Stimulated activated CD4-positive, alpha-beta T cell treated with anti-CD3 and anti-CD28 coated beads, TNF-alpha, amount 100 ng/mL, for 24 hours (primary cell): ENCODE data around the gene BAIAP2.
"Not testable (repeated sequence)": the region's sequence is repeated elsewhere in the genome, so short reads cannot be mapped to it uniquely, and the experiment has no call there.

Experiments
- DNase-seq, 3 experiments: peaks; one replicate each; pipeline ENCODE4 v3.0.0-alpha.2; 2020; ENCODE audit warnings: low read depth in 3 of 3

The BAIAP2 gene

DNA sequence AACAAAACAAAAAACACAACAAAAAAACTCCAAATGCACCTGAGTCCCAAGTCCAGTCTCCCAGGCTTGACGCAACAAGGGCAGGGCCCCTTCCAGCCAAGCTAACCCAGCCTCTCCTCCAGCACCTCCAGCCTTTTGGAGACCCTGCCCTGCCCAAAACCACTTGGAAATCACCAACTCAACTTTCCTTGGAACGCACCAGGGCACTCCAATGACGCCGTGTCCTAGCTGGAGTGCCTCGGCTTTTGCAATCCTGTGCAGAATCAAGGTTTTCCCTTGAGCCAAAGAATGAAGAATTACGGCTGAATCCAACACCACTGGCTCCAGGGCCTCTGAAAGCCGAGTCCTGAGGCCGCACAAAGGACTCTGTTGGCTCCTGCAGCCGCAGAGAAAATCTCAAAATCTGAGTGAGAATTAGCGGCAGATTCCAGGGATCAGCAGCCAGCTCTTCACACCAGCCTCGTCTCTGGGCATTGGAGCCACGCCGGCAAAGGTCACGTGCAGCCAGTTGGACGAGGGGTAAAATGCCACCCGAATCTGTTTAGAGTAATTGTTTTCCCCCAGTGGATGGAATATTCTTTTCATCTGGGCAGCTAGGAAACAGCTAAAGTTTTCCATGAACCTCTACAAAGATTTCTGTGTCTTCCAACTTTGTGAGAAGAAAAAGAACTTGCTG is 9.7 kb upstream of the BAIAP2 start:
- DNase-seq: no peak

- no peak for DNase-seq
Measured at GRCh38 chr17:81025741-81026129, 9.2 kb upstream of the BAIAP2 start.

- no peak for DNase-seq
Measured at GRCh38 chr17:81026266-81027036, 8.5 kb upstream of the BAIAP2 start.

DNA sequence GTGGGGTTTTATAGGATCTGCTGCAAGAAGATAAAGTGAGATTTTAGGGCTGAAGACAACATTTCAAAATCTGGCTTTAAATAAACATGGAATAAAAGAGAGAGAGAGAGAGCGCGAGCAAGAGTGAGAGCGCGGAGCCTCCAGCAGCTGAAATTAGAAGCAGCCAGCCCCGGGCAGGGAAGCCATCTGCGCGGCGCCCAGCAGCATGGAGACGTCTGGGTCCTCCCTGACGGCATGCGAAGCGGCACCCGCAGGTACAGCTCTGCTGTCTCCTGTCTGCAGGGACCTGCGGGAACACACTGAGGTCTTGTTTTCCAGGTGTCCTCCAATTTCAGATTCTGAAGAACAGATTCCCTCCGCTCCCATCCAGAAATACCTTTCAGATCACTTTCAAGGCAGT is 7.9 kb upstream of the BAIAP2 start:
- DNase-seq: no peak

DNA sequence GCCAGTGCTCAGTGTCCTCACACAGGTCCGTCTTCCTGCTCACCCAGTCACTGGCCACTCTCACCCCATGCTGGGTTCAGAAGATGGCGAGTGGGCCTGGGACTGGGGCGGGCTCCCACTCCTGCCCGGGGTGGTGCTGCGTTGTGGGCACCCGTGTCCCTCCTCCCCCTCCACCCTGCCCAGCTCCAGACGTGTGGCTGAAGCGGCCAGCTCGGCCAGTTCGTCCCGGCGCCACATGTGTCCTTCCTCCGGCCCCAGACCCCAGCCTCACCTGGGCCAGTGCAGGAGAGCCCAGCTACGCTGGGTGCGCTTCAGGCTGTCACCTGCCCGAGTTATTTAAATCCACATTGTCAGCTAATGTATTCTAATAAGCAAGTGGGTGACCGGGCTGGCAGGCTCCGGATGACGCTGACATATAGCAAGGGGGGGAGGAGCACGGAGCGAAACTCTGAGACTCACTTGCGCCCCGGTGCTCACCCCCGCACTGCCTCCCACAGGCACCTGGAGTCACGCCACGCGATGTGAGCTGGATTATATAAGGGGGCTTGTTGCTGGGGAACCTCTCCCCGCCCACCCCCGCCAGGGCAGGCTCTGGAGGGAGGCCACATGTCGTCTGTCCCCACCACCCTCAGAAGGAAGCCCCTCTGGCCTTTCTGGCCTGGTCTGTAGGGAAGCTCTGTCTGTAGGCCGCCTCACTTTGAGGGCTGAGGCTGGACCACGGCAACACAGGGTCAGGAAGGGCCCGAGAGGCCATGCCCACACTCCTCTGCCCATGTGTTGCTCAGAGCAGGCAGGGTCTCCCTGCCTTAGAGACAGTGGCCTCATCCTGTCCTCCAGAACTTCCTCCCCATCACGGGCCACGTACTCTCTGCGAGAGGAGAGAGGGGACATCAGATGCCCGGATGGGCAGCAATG is 7.1 kb upstream of the BAIAP2 start:
- no peak for DNase-seq

DNA sequence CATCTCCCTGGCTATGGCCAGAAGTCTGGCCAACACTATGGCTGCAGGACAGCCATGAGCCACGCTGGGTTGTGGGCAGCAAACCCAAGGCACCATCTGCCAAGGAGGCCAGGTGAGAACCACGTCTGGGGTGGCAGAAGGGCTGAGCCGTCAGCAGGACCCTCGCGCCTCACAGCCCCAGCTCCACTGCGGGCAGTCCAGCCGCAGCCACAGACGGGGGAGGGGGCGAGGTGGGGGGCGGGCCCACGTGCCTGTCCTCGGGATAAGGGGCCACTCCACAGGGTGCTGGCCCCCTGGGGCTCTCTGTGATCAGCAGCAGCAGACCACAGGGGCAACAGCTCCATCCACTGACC is 6.5 kb upstream of the BAIAP2 start:
- DNase-seq: no peak

GRCh38 chr17:81029859-81030258 is 5.1 kb upstream of the BAIAP2 start:
- no peak for DNase-seq

- DNase-seq: not testable (repeated sequence)
Measured at GRCh38 chr17:81030312-81030711, 4.6 kb upstream of the BAIAP2 start.

DNA sequence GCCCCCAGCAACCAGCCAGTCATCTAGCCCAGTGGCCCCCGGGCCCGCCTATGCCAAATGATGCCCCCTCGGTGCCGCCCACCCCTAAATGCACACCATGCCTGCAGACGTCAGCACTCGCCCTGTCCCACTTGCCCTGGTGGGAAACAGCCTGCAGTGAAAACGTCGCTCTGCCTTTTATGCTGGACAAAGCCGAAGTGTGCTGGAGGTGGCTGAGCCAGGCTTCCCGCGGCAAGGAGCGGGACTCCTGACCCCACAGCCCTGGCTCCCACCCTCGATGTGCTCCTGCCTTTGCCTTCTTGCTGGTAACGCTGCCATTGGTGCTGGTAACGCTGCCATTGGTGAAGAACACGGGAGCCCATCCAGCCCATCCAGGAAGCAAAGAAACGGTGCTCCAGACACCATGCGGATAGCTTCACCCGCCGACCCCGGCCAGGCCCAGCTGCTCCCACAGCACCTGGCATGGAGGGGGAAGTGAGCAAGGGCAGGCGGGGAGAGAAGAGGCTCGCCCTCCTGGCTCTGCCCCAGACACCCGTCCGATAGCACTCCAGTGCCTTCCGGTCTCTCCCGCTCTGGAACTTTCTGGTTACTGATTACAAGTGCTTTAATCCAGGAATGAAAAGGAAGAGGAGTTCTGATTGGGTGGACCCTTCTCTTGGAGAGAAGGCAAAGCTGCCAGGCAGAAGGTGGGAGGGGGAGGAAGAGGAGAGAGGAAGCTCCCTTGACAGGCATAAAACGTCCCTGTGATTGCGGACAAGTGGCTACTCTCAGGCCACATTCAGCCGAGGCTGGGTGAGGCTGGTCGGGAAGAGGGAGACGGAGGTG is 4.0 kb upstream of the BAIAP2 start:
- no peak for DNase-seq

DNA sequence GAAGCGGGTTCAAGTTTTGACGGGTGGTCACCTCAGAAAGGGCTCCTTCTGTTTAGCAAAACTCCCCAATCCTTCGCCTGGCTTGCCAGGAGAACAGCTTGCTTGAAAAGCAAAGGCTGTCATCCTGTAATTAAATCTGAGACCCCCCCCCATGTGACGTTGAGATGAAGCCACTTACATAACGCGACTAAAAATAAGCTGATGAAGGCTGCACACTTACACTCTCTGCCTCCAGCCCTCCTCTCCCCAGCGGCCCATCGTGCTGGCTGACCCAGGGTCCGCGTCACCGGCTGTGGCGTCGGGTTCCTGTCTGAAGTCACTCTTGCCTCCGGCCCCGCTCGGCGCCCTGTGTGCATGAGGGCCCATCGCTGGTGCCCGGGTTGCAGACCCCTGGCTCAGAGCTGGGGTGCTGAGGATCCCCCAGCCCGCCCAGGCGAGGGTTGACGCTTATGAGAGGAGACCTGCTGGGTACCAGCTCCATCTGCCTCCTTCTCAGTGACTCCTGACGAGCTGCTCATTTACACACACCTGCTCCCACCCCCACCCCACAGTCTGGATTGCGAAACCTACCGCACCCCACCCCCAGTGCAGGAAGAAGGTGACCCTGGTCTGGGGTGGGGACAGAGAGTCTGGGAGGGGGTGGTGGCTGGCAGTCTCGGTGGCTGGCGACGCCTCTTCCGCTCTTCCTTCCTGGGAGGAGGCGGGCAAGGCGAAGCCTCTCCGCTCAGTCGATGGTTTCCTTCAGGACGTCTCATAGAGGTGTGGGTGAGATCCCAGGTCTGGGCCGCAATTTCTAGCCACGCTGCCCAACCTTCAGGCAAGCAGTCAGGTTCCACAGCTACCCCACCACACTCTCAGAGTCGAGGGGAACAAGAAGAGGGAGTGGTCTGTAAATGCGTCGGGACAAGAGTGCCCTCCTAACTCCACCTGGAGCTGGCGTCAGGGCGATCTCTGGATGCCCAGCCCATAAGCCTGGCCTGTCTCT is 3.1 kb upstream of the BAIAP2 start:
- DNase-seq: no peak

DNA sequence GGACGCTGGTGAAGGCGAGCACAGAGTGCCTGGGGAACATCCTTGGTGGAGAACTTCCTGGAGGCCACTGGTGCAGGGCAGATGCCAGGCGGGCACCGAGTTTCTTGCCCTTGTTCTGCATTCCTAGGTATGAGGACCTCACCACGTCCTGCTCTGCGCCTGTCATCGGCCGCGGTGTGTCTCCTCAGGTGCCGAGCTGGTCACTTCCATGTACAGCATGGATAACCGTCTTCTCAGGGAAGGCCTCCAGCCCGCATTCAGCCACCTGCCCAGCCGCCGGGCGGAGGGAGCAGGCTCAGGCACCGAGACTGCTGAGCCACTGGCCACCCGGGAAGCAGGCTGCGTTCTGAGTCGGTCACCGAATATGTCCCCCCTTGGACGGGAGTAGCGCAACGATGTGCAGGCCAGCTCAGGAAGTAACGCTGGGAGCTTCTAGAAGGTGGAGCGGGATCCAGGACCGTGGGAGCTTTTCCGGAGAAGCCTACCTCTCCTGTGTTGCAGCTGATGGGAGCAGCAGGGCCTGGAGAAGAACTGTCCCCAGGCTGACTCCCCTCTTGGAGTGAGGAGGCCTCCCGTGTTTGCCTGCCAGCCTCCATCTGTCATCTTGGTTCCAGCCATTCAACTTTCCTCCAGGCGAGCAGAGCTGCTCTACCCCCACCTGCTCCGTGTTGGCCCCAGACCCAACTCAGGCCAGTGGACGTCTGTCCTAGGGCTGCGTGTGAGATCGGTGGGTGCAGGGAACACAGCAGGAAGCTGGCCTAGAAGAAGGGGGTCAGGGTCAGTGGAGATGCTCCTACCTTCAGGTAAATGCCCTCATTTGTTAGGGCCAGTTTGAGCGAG is 2.1 kb upstream of the BAIAP2 start:
- DNase-seq: no peak

GRCh38 chr17:81033535-81034167 is 1.3 kb upstream of the BAIAP2 start:
- DNase-seq: no peak

DNA sequence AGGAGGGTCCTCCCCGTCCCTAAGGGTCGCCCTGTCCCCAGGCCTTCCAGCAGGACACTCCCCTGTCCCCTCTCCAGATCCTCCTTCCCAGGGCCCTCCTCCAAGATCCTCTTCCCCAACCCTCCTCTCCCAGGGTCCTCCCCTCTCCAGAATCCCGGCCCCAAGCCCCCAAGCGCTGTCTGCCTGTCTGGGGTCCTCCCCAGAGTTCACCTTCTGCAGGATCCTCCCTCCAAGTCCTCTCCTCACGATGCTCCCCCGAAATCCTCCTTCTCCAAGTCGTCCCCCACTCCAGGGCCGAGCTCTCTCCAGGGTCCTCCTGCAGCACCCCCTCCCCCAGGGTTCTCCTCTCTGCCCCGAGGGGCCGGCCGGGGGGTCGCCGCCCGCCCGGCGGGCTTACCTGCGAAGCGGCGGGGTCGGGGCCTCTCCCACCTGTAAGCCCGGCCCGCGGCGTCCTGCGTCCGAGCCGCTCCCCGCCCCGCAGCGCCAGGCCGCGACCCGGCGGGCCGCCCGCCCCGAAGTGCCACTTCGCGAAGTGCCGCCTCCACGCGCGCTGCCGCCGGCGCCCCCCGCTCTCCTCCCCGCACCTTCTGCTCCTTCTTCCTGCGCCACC is 678 bp upstream of the BAIAP2 start:
- DNase-seq: no peak

DNA sequence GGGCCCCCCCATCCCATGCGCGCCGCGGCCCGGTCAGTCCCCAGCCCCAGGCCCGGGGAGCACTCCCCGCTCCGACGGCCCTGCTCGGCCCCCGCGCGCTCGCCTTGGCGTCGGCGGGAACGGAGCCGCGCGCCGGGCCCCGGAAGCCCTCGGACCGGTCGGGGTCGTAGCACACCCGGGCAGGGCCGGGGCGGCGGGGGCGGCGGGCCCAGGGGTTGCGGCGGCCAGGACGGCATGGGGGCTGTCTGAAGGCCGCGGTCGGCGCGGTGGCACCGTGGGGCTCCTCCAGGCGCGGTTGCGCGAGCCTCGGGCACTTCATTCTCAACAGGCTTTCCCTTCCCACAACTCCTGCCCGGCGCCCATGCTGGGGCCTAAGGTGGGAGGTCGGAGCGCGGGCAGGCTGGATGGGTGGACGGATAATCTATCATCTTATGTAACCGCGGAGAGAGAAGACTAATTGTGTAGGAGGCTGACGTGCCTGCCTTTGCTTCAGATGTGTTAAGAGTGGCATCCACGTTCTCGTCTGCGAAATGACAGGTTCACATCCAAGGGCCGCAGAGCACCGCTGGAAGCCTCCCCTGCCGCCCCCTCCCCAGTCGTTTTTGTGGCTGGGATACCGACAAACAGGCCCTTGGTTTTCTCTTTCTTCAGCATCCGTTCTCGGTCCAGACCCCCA is 708 bp downstream of the BAIAP2 start:
- no peak for DNase-seq

DNA sequence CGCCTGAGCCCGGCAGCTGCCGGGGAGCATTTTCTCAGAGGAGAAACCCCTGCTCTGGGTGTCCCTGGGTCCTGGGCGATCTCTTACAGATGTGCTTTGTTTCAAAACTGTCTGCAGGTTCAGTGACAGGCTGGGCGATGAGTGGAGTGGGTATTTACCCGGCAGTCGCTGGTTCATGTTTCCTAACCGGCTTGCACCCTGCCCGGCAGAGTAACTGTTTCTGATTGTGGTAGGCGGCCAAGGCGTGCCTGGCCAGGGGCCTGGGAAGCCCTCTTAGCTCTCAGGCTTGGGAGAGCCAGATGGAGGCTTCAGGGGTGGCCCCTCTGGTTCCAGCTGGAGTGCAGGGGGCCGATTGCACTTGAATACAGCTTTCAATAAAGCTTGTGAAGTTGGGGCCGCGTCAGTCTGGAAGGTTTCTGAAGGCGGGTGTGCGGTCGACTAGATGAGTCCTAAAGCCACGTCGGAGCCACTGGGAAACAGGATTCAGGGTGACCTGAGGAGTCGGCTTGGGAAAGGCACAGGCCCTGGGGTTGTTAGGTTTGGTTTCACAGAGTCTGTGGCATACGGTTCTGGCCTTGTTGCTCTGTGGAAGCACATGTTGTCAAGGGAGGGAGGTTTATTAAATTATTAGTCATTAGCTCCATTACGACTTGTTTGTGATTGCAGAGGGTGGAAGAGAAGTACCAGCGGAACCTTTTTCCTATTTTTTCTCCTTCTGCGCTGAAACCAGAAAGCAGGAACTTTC is 1.4 kb downstream of the BAIAP2 start:
- no peak for DNase-seq

- no peak for DNase-seq
Measured at GRCh38 chr17:81037026-81037797, 2.3 kb downstream of the BAIAP2 start.
